ENCODE measurements around the gene DRC7. TPM values are rescaled to one million over a fixed set of nuclear protein-coding genes. Genes with fewer than 3 reads are reported as not detected.

The DRC7 gene
- total RNA-seq, 1 experiment from 2014 or later, result not detected

GRCh38 chr16:57752203-57752580 lies 57.6 kb downstream of the DRC7 start (continued):
- TF ChIP-seq GABPB1 (CRISPR knock-in tag; IDR thresholded peaks at IDR 0.05) (no peak), ZSCAN18 (CRISPR knock-in tag; IDR thresholded peaks at IDR 0.05) (no peak), IRF1 (CRISPR knock-in tag; IDR thresholded peaks at IDR 0.05) (no peak)

- Mint-ChIP-seq H3K27me3 (ENCODE audit: low read depth) (no peaks in the 10 kb centered on the region), H3K27ac (no peak overlapping the region), H3K9me3 (no peaks in the 10 kb centered on the region), H3K4me3 (no peak overlapping the region), H3K36me3 (peaks cover 5% of the 10 kb centered on the region; the same call in 1 of the 2 replicates), H3K4me1 (no peaks in the 10 kb centered on the region)
- ChIA-PET CTCF (interaction anchor here (0.7 kb wide), 1 partner anchor 111 kb away, joined by 3 read pairs; no protein-coding TSS in a partner anchor), POLR2A (no interaction called here)
- ATAC-seq, result no peak
- DNase-seq (ENCODE audit: low spot score), result no peak
- TF ChIP-seq ZNF423 (CRISPR knock-in tag; IDR thresholded peaks at IDR 0.05) (no peak), ZMAT4 (CRISPR knock-in tag; IDR thresholded peaks at IDR 0.05) (no peak), CDX4 (CRISPR knock-in tag; IDR thresholded peaks at IDR 0.05; ENCODE audit: borderline replicate concordance) (no peak), FOXK1 (CRISPR knock-in tag; IDR thresholded peaks at IDR 0.05) (no peak), E2F1 (CRISPR knock-in tag; IDR thresholded peaks at IDR 0.05) (no peak), USF1 (CRISPR knock-in tag; IDR thresholded peaks at IDR 0.05) (no peak), FOXP1 (CRISPR knock-in tag; IDR thresholded peaks at IDR 0.05; ENCODE audit: borderline replicate concordance) (no peak), STAT6 (CRISPR knock-in tag; conservative IDR thresholded peaks at IDR 0.05; ENCODE audit: low read depth) (no peak), ATF3 (CRISPR knock-in tag; conservative IDR thresholded peaks at IDR 0.05) (no peak), TEAD1 (CRISPR knock-in tag; IDR thresholded peaks at IDR 0.05) (no peak), GRHL2 (CRISPR knock-in tag; IDR thresholded peaks at IDR 0.05; ENCODE audit: insufficient replicate concordance, severe bottlenecking) (no peak), ZNF138 (CRISPR knock-in tag; conservative IDR thresholded peaks at IDR 0.05) (no peak), GTF2I (CRISPR knock-in tag; conservative IDR thresholded peaks at IDR 0.05) (no peak), JAZF1 (CRISPR knock-in tag; IDR thresholded peaks at IDR 0.05) (no peak), PRRX2 (CRISPR knock-in tag; IDR thresholded peaks at IDR 0.05) (no peak), AFF4 (CRISPR knock-in tag; IDR thresholded peaks at IDR 0.05; ENCODE audit: borderline replicate concordance) (no peak), SMAD4 (CRISPR knock-in tag; IDR thresholded peaks at IDR 0.05) (no peak), ZBTB43 (CRISPR knock-in tag; IDR thresholded peaks at IDR 0.05) (no peak)
Measured at GRCh38 chr16:57752581-57753447, 58.2 kb downstream of the DRC7 start.

Measured in WTC11 (cell line).